Chondrocyte (in vitro differentiated cells): Measurements from ENCODE around the gene CRP. TPM values are rescaled to one million over a fixed set of nuclear protein-coding genes. Genes with fewer than 3 reads are reported as not detected.

ENCODE experiments used
- DNase-seq: peaks from one replicate; pipeline ENCODE4 v3.0.0; 2021; ENCODE audit warnings: mixed read lengths, low spot score
- H3K27ac Mint-ChIP-seq: one replicate; pipeline ENCODE4 v1.8.0; 2021; ENCODE audit warnings: mild to moderate bottlenecking, moderate library complexity, mixed read lengths; ENCODE audit not compliant: unreplicated experiment
- H3K27me3 Mint-ChIP-seq: 2 replicates; pipeline ENCODE4 v1.8.0; 2021; ENCODE audit warnings: low read depth, mixed read lengths
- H3K36me3 Mint-ChIP-seq: 2 replicates; pipeline ENCODE4 v1.8.0; 2021; ENCODE audit warnings: low read depth, mixed read lengths
- H3K4me1 Mint-ChIP-seq: 2 replicates; pipeline ENCODE4 v1.8.0; 2021; ENCODE audit warnings: low read depth, mild to moderate bottlenecking, mixed read lengths
- H3K4me3 Mint-ChIP-seq: one replicate; pipeline ENCODE4 v1.8.0; 2021; ENCODE audit warnings: mild to moderate bottlenecking, moderate library complexity, mixed read lengths; ENCODE audit not compliant: unreplicated experiment
- H3K9me3 Mint-ChIP-seq: 2 replicates; pipeline ENCODE4 v1.8.0; 2021; ENCODE audit warnings: low read depth, mixed read lengths
- long read RNA-seq: library from polyadenylated mRNA; stranded (forward); transcript quantifications from one replicate; pipeline ENCODE4 v2.0.0, GENCODE V29; 2021
- total RNA-seq: library from RNA; stranded (reverse); gene quantifications from 3 replicates; pipeline ENCODE4 v1.2.1, GENCODE V29; 2021
- TF ChIP-seq, protein P1 (sequence below): fragments of 200-600 bp; sonication (generic); IDR thresholded peaks from 2 replicates; pipeline ENCODE4 v1.5.0; 2021; ENCODE audit warnings: antibody characterized with exemption, mild to moderate bottlenecking, moderate library complexity

Gene CRP
- total RNA-seq: not detected in 3 replicates
- long read RNA-seq: 0 reads

GRCh38 chr1:159714529-159714928, at the start of gene CRP:
CRP (minus strand) TSS chr1:159714589; CDS start chr1:159714485, 104 bp downstream.
- H3K4me3 Mint-ChIP-seq: no peak within 1 kb of the TSS
- H3K27me3 Mint-ChIP-seq: peaks cover 17% of the 10 kb centered on the region
- peaks cover 15% of the 10 kb centered on the region for H3K9me3 Mint-ChIP-seq
- no peak within 1 kb of the TSS for H3K27ac Mint-ChIP-seq
- no peaks in the 10 kb centered on the region for H3K4me1 Mint-ChIP-seq
- no peaks in the 10 kb centered on the region for H3K36me3 Mint-ChIP-seq
- TF ChIP-seq, protein P1, sequence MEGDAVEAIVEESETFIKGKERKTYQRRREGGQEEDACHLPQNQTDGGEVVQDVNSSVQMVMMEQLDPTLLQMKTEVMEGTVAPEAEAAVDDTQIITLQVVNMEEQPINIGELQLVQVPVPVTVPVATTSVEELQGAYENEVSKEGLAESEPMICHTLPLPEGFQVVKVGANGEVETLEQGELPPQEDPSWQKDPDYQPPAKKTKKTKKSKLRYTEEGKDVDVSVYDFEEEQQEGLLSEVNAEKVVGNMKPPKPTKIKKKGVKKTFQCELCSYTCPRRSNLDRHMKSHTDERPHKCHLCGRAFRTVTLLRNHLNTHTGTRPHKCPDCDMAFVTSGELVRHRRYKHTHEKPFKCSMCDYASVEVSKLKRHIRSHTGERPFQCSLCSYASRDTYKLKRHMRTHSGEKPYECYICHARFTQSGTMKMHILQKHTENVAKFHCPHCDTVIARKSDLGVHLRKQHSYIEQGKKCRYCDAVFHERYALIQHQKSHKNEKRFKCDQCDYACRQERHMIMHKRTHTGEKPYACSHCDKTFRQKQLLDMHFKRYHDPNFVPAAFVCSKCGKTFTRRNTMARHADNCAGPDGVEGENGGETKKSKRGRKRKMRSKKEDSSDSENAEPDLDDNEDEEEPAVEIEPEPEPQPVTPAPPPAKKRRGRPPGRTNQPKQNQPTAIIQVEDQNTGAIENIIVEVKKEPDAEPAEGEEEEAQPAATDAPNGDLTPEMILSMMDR: no peak
- DNase-seq: no peak

DNA sequence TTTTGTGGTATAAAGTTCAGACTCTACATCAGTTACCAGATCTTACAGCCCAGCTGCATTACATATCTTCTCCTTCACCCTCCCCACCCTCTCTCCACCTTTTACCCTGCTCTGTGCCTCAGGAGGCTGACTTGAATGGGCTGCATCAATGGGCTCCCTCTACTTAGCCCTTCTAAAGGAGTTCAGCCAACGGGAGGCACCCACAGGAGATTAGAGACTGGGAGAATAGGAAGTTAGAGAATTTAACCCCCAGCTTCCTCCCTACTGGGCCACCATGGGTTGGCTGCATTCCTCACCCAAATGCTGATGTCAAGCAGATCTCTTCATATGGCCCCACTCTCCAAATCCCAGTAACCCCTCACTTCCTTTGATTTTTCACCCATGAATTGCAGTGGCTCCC, 49.3 kb upstream of the CRP start:
- Mint-ChIP-seq H3K27ac (no peak overlapping the region), H3K4me1 (no peaks in the 10 kb centered on the region), H3K36me3 (no peaks in the 10 kb centered on the region), H3K4me3 (no peak overlapping the region), H3K27me3 (peaks cover 26% of the 10 kb centered on the region), H3K9me3 (peaks cover 6% of the 10 kb centered on the region)
- DNase-seq: no peak
- TF ChIP-seq, protein P1: no peak

DNA sequence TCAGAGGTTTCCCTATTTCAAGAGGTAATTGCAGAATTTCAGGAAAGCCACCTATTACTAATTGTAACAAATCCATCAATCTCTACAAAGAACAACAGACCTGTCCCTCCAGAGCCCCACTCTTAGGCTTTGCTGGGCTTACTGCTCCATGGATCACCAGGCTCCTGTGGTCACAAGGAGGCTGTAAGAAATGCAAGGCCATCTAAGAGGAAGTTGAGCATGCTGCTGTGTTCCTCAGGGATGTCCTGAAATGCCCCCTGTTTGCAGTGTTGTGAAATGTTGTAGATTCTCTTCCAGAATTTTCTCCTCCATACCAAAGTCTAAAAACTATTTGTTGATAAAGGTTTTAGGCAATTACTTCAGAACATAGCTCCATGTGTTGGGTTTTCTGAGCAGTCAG, 42.0 kb upstream of the CRP start:
- no peak overlapping the region for H3K27ac Mint-ChIP-seq
- DNase-seq: no peak
- no peaks in the 10 kb centered on the region for H3K36me3 Mint-ChIP-seq
- no peaks in the 10 kb centered on the region for H3K9me3 Mint-ChIP-seq
- no peaks in the 10 kb centered on the region for H3K4me1 Mint-ChIP-seq
- H3K27me3 Mint-ChIP-seq: peaks cover 31% of the 10 kb centered on the region
- no peak overlapping the region for H3K4me3 Mint-ChIP-seq
- TF ChIP-seq, protein P1: no peak

DNA sequence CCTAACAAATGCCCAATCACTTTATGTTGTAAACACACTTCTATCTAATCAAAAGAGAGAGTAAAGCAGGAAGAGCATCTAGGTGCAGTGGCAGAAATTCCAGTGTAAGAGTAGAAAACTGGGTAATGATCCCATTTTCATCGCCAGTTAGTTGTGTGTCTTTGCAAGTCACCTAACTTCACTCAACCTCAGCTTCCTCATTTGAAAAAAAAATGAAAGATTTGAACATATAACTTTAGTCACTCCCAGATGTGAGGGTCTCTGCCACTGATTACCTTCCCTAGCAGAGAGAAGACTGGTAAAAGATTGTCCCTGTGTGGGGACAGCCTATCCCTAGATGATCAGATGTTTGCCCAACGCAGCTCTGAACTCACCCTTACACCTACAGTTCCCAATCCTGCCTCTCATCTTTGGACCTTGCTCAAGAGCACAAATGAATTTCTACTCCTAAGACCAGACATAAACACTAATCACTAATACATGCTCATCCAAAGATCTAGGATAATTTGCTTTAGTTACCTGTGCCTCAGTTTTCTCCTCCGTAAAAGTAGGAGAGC, 41.1 kb upstream of the CRP start:
- Mint-ChIP-seq H3K4me1 (no peaks in the 10 kb centered on the region), H3K27me3 (peaks cover 35% of the 10 kb centered on the region), H3K9me3 (no peaks in the 10 kb centered on the region), H3K4me3 (no peak overlapping the region), H3K27ac (no peak overlapping the region), H3K36me3 (no peaks in the 10 kb centered on the region)
- TF ChIP-seq, protein P1: no peak
- DNase-seq: no peak

DNA sequence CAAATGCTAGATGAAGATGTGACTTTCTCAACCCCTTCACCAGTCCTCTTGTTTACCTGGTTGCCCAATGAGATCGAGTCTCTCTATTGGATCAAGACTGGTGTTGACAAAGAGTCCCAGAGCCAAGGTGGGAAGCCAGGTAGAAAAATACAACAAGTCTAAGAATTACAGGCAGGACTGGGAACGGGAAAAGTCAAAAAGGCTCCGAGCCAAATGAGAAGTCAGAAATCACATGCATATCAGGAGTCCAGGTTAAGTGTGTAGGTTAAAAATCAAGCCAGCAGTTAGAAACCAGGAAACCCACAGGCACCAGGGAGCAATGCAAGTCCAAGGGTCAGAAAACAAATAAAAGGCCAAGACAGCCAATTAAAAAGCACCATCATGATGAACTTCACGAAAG, 39.0 kb upstream of the CRP start:
- Mint-ChIP-seq H3K4me1 (no peaks in the 10 kb centered on the region), H3K4me3 (no peak overlapping the region), H3K27me3 (peaks cover 34% of the 10 kb centered on the region), H3K27ac (no peak overlapping the region), H3K36me3 (no peaks in the 10 kb centered on the region), H3K9me3 (no peaks in the 10 kb centered on the region)
- no peak for DNase-seq
- TF ChIP-seq, protein P1: no peak
